BLaER1 (cell line): Measurements from ENCODE around the gene APC.

Experiments used
- H3K27ac ChIP-seq: shearing (Covaris generic); formaldehyde crosslinking; 2 replicates; pipeline ENCODE4 v1.8.1; 2022
- H3K27me3 ChIP-seq: shearing (Covaris generic); formaldehyde crosslinking; 2 replicates; pipeline ENCODE4 v1.8.1; 2022
- H3K36me3 ChIP-seq: shearing (Covaris generic); formaldehyde crosslinking; 2 replicates; pipeline ENCODE4 v1.8.1; 2022
- H3K4me1 ChIP-seq: shearing (Covaris generic); formaldehyde crosslinking; 2 replicates; pipeline ENCODE4 v1.8.1; 2022
- H3K4me2 ChIP-seq: shearing (Covaris generic); formaldehyde crosslinking; 2 replicates; pipeline ENCODE4 v1.8.1; 2022
- H3K4me3 ChIP-seq: shearing (Covaris generic); formaldehyde crosslinking; 2 replicates; pipeline ENCODE4 v1.8.1; 2022
- H3K9ac ChIP-seq: shearing (Covaris generic); formaldehyde crosslinking; 2 replicates; pipeline ENCODE4 v1.8.1; 2022
- H3K9me3 ChIP-seq: shearing (Covaris generic); formaldehyde crosslinking; 2 replicates; pipeline ENCODE4 v1.8.1; 2022
- H4K20me1 ChIP-seq: shearing (Covaris generic); formaldehyde crosslinking; 2 replicates; pipeline ENCODE4 v1.8.1; 2022
- Cebpa-rat ChIP-seq: shearing (Covaris generic); IDR thresholded peaks from 2 replicates; pipeline ENCODE4 v1.8.1; 2022

APC gene

DNA sequence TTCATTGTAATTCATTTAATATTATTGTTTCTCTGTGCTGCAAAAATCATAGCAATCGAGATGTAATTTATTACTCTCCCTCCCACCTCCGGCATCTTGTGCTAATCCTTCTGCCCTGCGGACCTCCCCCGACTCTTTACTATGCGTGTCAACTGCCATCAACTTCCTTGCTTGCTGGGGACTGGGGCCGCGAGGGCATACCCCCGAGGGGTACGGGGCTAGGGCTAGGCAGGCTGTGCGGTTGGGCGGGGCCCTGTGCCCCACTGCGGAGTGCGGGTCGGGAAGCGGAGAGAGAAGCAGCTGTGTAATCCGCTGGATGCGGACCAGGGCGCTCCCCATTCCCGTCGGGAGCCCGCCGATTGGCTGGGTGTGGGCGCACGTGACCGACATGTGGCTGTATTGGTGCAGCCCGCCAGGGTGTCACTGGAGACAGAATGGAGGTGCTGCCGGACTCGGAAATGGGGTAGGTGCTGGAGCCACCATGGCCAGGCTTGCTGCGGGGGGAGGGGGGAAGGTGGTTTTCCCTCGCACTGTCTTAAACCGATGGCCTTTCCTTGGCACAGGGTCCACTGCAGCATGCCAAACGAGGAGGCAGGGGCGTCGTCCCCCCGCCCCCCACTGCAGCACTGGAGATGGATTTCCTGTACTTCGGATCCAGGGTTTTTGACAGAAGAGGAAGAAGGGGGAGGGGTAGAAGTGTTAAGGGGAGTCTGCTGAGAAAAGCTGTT, at the start of gene APC:
TSS of gene APC (plus strand) at position 423 of the 728 bp plus-strand sequence. CDS start 17,006 bp downstream, outside the sequence.
- peak within 1 kb of the TSS; percentile 63 for H3K27ac ChIP-seq
- peaks cover 6% of the 10 kb centered on the region for H3K36me3 ChIP-seq
- H3K9ac ChIP-seq, result peak within 1 kb of the TSS; percentile 78
- peaks cover 20% of the 10 kb centered on the region for H4K20me1 ChIP-seq
- no peak for TF ChIP-seq Cebpa-rat
- H3K4me1 ChIP-seq, result peaks cover 43% of the 10 kb centered on the region
- H3K4me3 ChIP-seq, result peak within 1 kb of the TSS; percentile 71
- H3K27me3 ChIP-seq, result no peaks in the 10 kb centered on the region
- H3K4me2 ChIP-seq, result peak within 1 kb of the TSS; percentile 92
- no peaks in the 10 kb centered on the region for H3K9me3 ChIP-seq

DNA sequence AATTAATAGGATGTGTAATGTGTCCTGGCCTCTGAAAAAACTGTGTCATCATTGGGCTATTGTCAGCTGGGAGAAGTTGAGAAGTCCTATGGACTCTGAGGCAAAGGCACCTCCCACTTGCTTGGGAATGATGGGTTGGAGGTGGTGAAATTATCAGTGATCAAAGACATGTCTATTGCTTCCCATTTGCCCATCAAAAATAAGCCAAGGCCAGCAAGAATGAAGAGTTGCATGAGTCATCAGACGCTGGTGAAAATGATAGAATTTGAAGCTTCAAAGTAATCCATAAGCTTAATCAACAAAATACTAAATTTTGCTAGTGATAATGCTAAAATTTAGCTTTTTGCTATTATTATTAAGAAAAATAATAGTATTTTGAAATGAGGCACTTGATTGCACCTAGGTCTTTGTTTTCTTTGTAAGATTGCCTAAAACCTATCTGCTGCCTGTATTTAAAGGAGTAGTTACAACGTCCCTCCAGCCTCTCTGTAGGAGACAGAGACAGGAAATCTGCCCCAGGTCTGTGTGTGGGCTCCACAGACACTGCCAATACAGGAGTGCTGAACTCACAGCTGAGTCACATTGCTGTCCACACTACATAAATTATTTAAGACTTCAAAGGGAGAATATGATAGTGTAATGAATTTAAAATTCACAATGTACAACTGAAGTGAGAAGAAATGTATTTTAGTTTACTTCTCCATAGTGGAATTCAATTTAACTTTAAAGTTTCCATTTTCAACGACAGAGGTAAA, 48.4 kb upstream of the APC start:
- Histone ChIP-seq H3K27ac (peak overlapping the region; percentile 90; the same call in 1 of the 2 replicates), H3K4me1 (peaks cover 75% of the 10 kb centered on the region), H3K36me3 (no peaks in the 10 kb centered on the region), H3K27me3 (no peaks in the 10 kb centered on the region), H3K9me3 (no peaks in the 10 kb centered on the region; the same call in 1 of the 2 replicates), H4K20me1 (no peaks in the 10 kb centered on the region), H3K4me3 (no peak overlapping the region), H3K4me2 (peak overlapping the region; percentile 91), H3K9ac (no peak overlapping the region; the same call in 1 of the 2 replicates)
- TF ChIP-seq Cebpa-rat, result no peak

DNA sequence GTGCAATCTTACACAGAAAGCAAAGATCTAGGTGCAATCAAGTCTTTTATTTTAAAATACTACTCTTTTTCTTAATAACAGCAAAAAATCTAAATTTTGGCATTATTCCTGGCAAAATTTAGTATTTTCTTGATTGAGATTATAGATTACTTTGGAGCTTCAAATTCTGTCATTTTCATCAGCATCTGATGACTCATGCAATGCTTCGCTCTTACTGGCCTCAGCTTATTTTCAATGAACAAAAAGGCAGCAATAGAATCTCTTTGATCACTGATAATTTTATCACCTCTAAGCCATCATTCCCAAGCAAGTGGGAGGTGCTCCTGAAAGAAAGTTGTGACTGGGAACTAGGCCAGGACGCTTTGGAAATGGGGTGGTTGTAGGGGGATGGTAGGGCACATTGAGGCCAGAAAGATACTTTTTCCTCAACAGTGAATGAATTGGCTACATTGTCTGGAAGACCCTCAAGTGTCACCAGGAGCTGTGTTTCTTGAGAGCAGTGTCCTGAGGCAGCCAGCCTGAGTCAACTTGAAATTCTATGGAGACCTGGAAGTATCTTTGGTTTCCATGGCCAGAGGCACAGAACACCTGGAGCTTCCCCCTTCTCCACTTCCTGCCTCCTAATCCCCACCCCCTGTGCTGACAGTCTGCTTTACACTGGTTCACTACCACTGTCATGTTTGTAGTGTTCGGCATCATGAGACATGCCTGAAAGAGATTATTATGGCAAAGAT, 46.9 kb upstream of the APC start:
- H3K27ac ChIP-seq, result no peak overlapping the region
- H3K9me3 ChIP-seq, result no peaks in the 10 kb centered on the region; the same call in 1 of the 2 replicates

DNA sequence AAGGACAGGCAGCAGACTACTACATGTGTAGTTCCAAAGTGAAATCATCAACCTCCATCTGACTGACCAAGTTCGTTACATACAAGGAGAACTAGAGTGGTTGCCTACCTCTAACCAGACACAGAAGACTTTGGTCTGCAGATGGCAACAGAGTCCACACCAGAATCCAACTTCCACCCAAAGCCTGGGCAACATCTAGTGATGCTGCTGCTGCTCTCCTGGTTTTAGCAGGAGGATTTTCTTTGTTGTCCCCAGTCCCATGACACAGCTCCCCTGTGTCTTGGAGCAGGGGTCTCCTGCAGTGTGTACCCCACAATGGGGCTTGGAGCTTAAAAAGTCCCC, 46.4 kb upstream of the APC start:
- no peak overlapping the region for H3K4me2 ChIP-seq

More for the DNA sequence above, 46.9 kb upstream of the APC start:
- no peak for TF ChIP-seq Cebpa-rat
- Histone ChIP-seq H4K20me1 (no peaks in the 10 kb centered on the region), H3K4me3 (no peak overlapping the region), H3K4me1 (peaks cover 70% of the 10 kb centered on the region), H3K36me3 (no peaks in the 10 kb centered on the region), H3K9ac (no peak overlapping the region), H3K4me2 (no peak overlapping the region), H3K27me3 (no peaks in the 10 kb centered on the region)

DNA sequence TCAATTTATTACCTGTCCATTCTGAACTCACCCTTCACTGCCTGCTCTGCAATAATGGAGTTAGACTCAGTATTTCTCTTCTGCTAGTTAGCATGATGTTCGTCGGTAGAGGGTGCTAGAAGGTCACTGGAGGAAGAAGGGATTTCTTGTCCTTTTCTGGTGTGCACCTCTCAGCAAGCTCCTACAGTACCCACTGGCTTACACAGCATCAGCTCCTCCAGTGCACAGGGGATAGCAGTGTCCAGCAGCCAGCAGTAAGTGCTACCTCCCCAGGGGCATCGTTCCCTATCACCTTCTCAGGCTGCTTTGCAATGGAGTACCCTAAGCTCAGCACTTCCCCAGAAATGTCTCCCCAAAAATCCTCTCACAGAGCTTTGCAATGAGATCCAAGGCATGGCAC, 45.9 kb upstream of the APC start:
- Histone ChIP-seq H3K9ac (no peak overlapping the region), H3K9me3 (no peaks in the 10 kb centered on the region; the same call in 1 of the 2 replicates), H3K4me2 (no peak overlapping the region), H3K36me3 (no peaks in the 10 kb centered on the region), H3K4me3 (no peak overlapping the region), H3K27ac (no peak overlapping the region), H3K4me1 (peaks cover 61% of the 10 kb centered on the region), H3K27me3 (no peaks in the 10 kb centered on the region), H4K20me1 (no peaks in the 10 kb centered on the region)
- TF ChIP-seq Cebpa-rat, result no peak

More for the DNA sequence above, 46.4 kb upstream of the APC start:
- TF ChIP-seq Cebpa-rat, result no peak
- Histone ChIP-seq H3K27me3 (no peaks in the 10 kb centered on the region), H3K4me1 (peaks cover 65% of the 10 kb centered on the region), H3K27ac (no peak overlapping the region), H3K4me3 (no peak overlapping the region), H3K36me3 (no peaks in the 10 kb centered on the region), H4K20me1 (no peaks in the 10 kb centered on the region), H3K9me3 (no peaks in the 10 kb centered on the region; the same call in 1 of the 2 replicates), H3K9ac (no peak overlapping the region)

DNA sequence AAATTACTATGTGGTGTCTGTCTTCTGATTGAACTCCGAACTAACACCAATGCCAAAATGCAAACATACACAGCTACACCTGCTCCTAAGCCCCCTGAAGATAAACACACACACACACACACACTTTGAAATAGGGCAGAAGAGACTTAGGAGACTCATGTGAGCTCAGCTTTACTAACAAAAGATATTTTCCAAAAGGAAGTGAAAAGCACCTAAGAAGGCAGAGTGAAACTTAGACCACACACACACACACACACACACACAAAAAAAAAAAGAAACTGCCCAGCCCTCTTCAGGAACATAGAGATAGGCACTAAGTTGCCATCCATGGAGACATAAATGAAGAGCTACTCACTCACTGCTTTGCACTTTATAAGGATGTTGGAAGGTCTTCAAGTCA, 45.2 kb upstream of the APC start:
- Histone ChIP-seq H3K27ac (no peak overlapping the region), H3K9ac (no peak overlapping the region), H4K20me1 (no peaks in the 10 kb centered on the region), H3K4me3 (no peak overlapping the region), H3K36me3 (no peaks in the 10 kb centered on the region), H3K9me3 (no peaks in the 10 kb centered on the region; the same call in 1 of the 2 replicates), H3K4me1 (peaks cover 54% of the 10 kb centered on the region), H3K27me3 (no peaks in the 10 kb centered on the region), H3K4me2 (no peak overlapping the region)
- no peak for TF ChIP-seq Cebpa-rat

DNA sequence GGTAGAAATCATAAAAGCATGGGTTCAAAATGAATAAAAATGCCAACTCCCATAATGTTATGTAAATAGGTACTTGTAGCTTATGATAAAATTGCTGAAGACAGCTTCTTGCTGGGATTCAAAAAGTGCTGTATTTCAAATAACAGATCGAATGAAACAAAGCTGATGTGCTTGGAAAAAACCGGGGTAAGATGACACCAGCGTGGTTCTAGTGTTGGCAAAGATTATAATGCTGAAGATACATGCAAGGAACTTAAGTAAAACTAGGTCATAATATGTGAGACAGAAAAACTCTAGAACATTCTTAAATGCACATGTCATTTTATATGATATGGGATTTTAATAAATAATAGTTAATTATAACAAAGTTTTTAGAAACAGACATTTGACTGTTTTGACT, 44.4 kb upstream of the APC start:
- H3K9me3 ChIP-seq, result no peaks in the 10 kb centered on the region; the same call in 1 of the 2 replicates
- no peak overlapping the region for H3K4me3 ChIP-seq
- H3K27ac ChIP-seq, result no peak overlapping the region
- H3K36me3 ChIP-seq, result no peaks in the 10 kb centered on the region
- H3K4me1 ChIP-seq, result peaks cover 46% of the 10 kb centered on the region
- H3K27me3 ChIP-seq, result no peaks in the 10 kb centered on the region
- TF ChIP-seq Cebpa-rat, result no peak
- H3K9ac ChIP-seq, result no peak overlapping the region
- H3K4me2 ChIP-seq, result no peak overlapping the region
- no peaks in the 10 kb centered on the region for H4K20me1 ChIP-seq

DNA sequence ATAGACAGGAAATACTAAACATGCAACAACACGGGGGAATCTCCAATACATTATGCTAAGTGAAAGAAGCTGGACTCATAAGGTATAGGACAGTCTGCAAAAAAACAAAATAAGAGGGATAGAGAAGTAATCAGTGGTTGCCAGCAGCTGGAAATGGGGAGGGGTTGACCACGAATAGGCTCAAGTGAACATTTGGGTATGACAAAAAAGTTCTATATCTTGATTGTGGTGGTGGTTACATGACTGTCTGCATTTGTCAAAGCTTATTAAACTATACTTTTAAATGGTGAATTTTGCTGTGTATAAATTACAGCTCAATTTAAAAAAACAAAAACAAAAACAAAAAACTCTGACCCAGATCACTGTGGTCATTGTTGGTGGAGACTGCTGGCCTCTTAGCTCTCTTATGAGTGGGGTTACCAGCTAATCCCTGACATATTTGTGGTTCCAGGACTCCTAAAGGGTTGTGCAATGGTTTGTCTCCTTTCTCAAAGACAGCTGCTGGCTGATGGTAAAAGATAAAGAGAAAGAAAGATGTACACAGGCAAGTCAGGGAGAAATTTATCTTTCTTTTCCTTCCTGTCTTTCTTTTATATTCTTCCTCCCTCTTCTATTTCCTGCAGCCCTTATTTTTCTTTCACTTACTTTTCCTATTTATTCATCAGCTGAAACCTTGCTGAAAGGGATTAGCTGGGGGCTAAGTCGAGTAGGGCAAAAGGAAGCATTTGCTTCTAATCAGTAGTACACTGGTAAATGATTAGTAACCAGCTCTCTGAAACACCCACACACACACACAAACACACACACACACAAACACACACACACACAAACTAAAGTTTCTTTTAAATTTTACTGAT, 42.6 kb upstream of the APC start:
- no peaks in the 10 kb centered on the region for H3K27me3 ChIP-seq
- peak overlapping the region; percentile 37 for H3K4me2 ChIP-seq
- H3K4me3 ChIP-seq, result no peak overlapping the region
- H3K36me3 ChIP-seq, result no peaks in the 10 kb centered on the region
- no peak overlapping the region; the same call in 1 of the 2 replicates for H3K9ac ChIP-seq
- 0 out of 2 replicates have a peak, but pooled peaks have one; percentile 19 for TF ChIP-seq Cebpa-rat
- no peaks in the 10 kb centered on the region for H4K20me1 ChIP-seq
- H3K9me3 ChIP-seq, result no peaks in the 10 kb centered on the region; the same call in 1 of the 2 replicates
- H3K27ac ChIP-seq, result no peak overlapping the region
- H3K4me1 ChIP-seq, result peaks cover 28% of the 10 kb centered on the region

DNA sequence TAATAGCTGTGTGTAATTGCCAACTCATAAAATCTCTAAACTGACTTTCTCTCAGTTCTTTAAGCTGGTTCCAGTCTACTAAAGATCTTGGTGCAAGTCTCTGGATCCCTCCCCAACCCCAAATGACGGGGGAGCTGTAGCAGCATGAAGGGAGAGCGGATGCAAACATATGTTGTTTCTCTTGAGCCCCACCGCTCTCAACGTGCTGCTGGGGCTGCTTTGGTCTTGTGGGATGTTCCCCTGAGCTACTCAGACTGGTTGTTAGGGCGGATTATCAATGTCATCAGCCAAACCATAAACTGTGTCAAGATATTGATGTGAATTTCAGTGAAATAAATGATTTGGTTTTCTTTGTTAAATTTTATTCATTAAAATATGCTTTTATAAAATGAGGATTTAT, 40.9 kb upstream of the APC start:
- H3K4me3 ChIP-seq, result no peak overlapping the region
- H3K9me3 ChIP-seq, result no peaks in the 10 kb centered on the region; the same call in 1 of the 2 replicates
- TF ChIP-seq Cebpa-rat, result no peak
- H3K4me1 ChIP-seq, result peaks cover 15% of the 10 kb centered on the region
- H3K27me3 ChIP-seq, result no peaks in the 10 kb centered on the region
- H3K27ac ChIP-seq, result no peak overlapping the region
- no peak overlapping the region for H3K4me2 ChIP-seq
- H3K36me3 ChIP-seq, result no peaks in the 10 kb centered on the region
- H3K9ac ChIP-seq, result no peak overlapping the region
- H4K20me1 ChIP-seq, result no peaks in the 10 kb centered on the region
